Prostate gland (tissue), 2 donors: ENCODE results near the gene PLA2G2A. TPM values are rescaled to one million over a fixed set of nuclear protein-coding genes. Genes with fewer than 3 reads are reported as not detected.

ENCODE experiments used
- DNase-seq: peaks from one replicate; pipeline ENCODE4 v3.0.0-alpha.2; 2019; ENCODE audit warnings: low spot score
- H3K27ac ChIP-seq, 2 donors: fragments of 200-600 bp; sonication (generic); 2 replicates each; pipeline ENCODE4 v1.5.1; 2017 to 2019
- H3K27me3 ChIP-seq: fragments of 200-600 bp; sonication (generic); replicated peaks from 2 replicates; pipeline ENCODE4 v1.5.1; 2019; ENCODE audit not compliant: insufficient read depth
- H3K36me3 ChIP-seq, 2 donors: fragments of 200-600 bp; sonication (generic); 1 replicate in 1 of 2; 2 replicates in 1 of 2; pipeline versions ENCODE4 v1.5.1 to v1.8.1; 2017 to 2019
- H3K4me1 ChIP-seq: fragments of 200-600 bp; sonication (generic); replicated peaks from 2 replicates; pipeline ENCODE4 v1.5.1; 2019
- H3K4me3 ChIP-seq, 2 donors: fragments of 200-600 bp; sonication (generic); 2 replicates each; pipeline ENCODE4 v1.5.1; 2017 to 2019
- H3K9me3 ChIP-seq: fragments of 200-600 bp; sonication (generic); 2 replicates; pipeline ENCODE4 v1.5.1; 2017
- POLR2A ChIP-seq: fragments of 450-650 bp; IDR thresholded peaks from one replicate; pipeline ENCODE4 v1.6.1; 2016; ENCODE audit warnings: antibody characterized with exemption, mild to moderate bottlenecking
- POLR2AphosphoS5 ChIP-seq: sonication (generic); formaldehyde crosslinking; IDR thresholded peaks from one replicate; pipeline ENCODE4 v1.6.1; 2017; ENCODE audit warnings: antibody characterized with exemption
- WGBS: methylation state at CpG from one replicate; pipeline ENCODE4 v1.1.5; 2018; 5-methylcytosine and 5-hydroxymethylcytosine counted together
- intact Hi-C: fragments of 100-400 bp; cut with DNase I; formaldehyde crosslinking; loops from one replicate; pipeline ENCODE4 v1.14.2; 2022
- total RNA-seq, 2 donors: library from RNA; depleted of rRNA; stranded (reverse); fragments of >200 nt; gene quantifications; one replicate each; pipeline ENCODE4 v1.1.0, GENCODE V29; 2016
- TF ChIP-seq, protein P1 (sequence below), 4 experiments: fragments of 200-600 bp in 2 of 4; fragments of 450-650 bp in 2 of 4; sonication (generic) in 2 of 4; IDR thresholded peaks; 1 replicate in 3 of 4; 2 replicates in 1 of 4; pipeline ENCODE4 v1.5.1; 2016 to 2019; ENCODE audit warnings: antibody characterized with exemption in 4 of 4, mild to moderate bottlenecking in 2 of 4, moderate library complexity in 2 of 4

The PLA2G2A gene
- total RNA-seq, 2 donors from 2014 or later = 106 to 146 TPM

DNA sequence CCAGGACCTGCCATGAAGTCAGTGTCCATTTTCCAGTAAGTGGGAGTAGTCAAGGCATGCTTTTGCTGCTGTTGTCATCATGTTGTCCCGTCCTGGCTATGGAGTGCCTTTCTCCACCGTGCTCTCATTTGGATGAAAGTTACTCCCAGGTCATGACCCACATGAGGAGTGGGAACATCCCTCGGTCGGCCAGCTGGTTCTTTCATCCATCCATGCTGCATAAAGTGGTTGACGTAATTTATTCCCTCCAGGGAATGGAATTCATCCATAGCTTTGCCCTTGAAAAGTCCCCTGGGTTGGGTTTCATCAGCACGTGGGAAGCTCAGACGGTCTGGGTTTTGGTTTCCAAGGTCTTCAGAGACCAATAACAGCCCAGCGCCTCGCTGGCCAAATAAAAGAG is 11.6 kb downstream of the PLA2G2A start:
- H3K36me3 ChIP-seq = no peaks in the 10 kb centered on the region
- H3K4me3 ChIP-seq = no peak overlapping the region
- TF ChIP-seq POLR2A = no peak
- no peaks in the 10 kb centered on the region for H3K9me3 ChIP-seq
- WGBS = 80% methylated on average over 9 of the region's 9 CpGs
- intact Hi-C loops = no loop called here
- H3K27ac ChIP-seq = no peak overlapping the region
- no peak for DNase-seq
- no peaks in the 10 kb centered on the region for H3K27me3 ChIP-seq
- H3K4me1 ChIP-seq = no peaks in the 10 kb centered on the region

DNA sequence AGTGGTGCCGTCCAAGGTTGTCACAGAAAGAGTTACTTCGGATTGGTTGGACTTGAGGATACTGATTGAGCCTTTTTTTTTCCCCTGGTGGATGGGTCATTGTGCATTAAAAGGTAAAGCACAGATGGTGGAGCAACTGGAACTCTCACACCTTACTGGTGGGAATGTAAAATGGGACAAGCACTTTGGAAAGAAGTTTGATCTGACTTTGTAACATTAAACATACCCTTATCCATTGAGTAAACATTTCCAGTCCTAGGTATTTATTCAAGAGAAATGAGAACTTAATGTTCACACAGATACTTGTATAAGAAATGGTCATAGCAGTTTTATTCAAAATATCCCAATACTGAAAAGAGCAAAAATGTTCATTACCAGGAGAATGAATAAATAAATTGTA is 14.9 kb downstream of the PLA2G2A start:
- H3K36me3 ChIP-seq = no peaks in the 10 kb centered on the region
- no peaks in the 10 kb centered on the region for H3K4me1 ChIP-seq
- intact Hi-C loops = no loop called here
- H3K27ac ChIP-seq = no peak overlapping the region
- DNase-seq = no peak
- no peaks in the 10 kb centered on the region for H3K9me3 ChIP-seq
- no peaks in the 10 kb centered on the region for H3K27me3 ChIP-seq
- H3K4me3 ChIP-seq = no peak overlapping the region
- TF ChIP-seq POLR2A (no peak), POLR2AphosphoS5 (no peak)
- TF ChIP-seq, protein P1, sequence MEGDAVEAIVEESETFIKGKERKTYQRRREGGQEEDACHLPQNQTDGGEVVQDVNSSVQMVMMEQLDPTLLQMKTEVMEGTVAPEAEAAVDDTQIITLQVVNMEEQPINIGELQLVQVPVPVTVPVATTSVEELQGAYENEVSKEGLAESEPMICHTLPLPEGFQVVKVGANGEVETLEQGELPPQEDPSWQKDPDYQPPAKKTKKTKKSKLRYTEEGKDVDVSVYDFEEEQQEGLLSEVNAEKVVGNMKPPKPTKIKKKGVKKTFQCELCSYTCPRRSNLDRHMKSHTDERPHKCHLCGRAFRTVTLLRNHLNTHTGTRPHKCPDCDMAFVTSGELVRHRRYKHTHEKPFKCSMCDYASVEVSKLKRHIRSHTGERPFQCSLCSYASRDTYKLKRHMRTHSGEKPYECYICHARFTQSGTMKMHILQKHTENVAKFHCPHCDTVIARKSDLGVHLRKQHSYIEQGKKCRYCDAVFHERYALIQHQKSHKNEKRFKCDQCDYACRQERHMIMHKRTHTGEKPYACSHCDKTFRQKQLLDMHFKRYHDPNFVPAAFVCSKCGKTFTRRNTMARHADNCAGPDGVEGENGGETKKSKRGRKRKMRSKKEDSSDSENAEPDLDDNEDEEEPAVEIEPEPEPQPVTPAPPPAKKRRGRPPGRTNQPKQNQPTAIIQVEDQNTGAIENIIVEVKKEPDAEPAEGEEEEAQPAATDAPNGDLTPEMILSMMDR (IDR thresholded peaks at IDR 0.05) = no peak
- 90% methylated on average over 2 of the region's 2 CpGs for WGBS

DNA sequence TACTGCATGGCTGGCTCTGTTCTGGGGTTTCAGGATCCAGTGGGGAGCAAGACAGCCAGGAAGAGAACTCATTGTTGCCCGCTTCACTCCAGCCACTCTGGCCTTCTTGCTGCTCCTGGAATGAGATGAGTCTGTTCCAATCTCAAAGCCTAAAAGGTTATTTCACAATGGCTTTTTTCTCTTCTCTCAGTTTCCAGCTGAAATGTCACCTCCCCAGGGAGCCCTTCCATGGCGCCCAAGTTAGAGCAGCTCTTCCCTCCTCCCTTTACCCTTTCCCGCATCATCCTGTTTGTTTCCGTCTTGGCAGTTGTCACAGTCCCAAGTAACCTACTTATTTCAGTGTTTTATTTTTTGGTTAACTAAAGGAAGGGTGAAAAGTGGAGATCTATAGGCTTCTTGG is 15.8 kb downstream of the PLA2G2A start:
- no peak overlapping the region for H3K4me3 ChIP-seq
- TF ChIP-seq, protein P1 (IDR thresholded peaks at IDR 0.05) = no peak
- TF ChIP-seq POLR2AphosphoS5 (no peak), POLR2A (no peak)
- H3K27me3 ChIP-seq = no peaks in the 10 kb centered on the region
- H3K27ac ChIP-seq = no peak overlapping the region
- no peak for DNase-seq
- intact Hi-C loops = no loop called here
- no peaks in the 10 kb centered on the region for H3K9me3 ChIP-seq
- no peaks in the 10 kb centered on the region for H3K4me1 ChIP-seq
- no peaks in the 10 kb centered on the region for H3K36me3 ChIP-seq
- WGBS = 82% methylated on average over 4 of the region's 4 CpGs

DNA sequence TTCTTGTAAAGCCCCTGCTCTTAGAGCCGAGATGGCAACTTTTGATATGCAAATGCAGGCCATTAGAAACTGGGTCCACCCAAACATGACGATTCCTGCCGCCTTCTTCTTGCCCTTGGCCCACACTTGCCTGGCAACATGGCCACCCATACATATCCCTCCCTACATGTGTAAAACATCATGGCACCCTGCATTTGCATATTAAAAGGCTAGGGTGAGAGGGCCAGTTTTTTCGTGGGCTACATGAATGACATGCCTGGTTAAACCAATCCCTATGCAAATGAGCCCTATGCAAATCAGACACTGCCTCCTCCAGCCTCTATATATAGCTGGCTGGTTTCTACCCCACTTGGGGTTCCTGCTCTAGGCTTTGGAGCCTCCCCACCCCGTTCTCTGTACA is 18.8 kb downstream of the PLA2G2A start:
- H3K4me3 ChIP-seq = no peak overlapping the region
- no peak for DNase-seq
- WGBS = 39% methylated on average over 5 of the region's 5 CpGs
- no peaks in the 10 kb centered on the region for H3K36me3 ChIP-seq
- no peak overlapping the region for H3K27ac ChIP-seq
- no peaks in the 10 kb centered on the region for H3K4me1 ChIP-seq
- H3K27me3 ChIP-seq = no peaks in the 10 kb centered on the region
- TF ChIP-seq POLR2A (no peak), POLR2AphosphoS5 (no peak)
- TF ChIP-seq, protein P1 (IDR thresholded peaks at IDR 0.05) = no peak
- intact Hi-C loops = no loop called here
- H3K9me3 ChIP-seq = no peaks in the 10 kb centered on the region

DNA sequence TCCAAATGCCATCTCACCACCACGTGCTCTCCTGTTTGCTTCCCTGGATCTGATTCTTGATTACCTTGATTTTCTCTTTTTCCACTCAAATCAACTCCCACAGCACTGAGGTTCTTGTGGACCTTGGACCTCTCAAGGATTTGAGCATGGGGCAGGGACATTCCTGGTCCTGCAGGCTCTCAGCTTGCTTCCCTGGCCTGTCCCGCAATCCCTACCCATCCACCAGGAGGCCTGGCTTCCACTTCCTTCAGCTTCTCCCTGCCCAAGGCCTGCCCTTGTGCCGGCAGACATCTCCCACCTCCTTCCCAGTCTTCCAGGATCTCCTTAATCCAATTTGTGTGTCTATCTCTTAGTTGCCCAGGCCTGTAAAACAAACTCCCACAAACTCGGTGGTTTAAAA is 21.6 kb downstream of the PLA2G2A start:
- 77% methylated on average over 4 of the region's 4 CpGs for WGBS
- Histone ChIP-seq H3K9me3 (no peaks in the 10 kb centered on the region), H3K4me3 (no peak overlapping the region), H3K4me1 (no peaks in the 10 kb centered on the region), H3K27me3 (no peaks in the 10 kb centered on the region), H3K36me3 (no peaks in the 10 kb centered on the region), H3K27ac (no peak overlapping the region)
- TF ChIP-seq POLR2AphosphoS5 (no peak), POLR2A (no peak)
- TF ChIP-seq, protein P1 (IDR thresholded peaks at IDR 0.05) = no peak
- no peak for DNase-seq
- intact Hi-C loops = no loop called here
